ENCODE results near the gene IGF2BP2. TPM values are rescaled to one million over a fixed set of nuclear protein-coding genes. Genes with fewer than 3 reads are reported as not detected.

The IGF2BP2 gene
- total RNA-seq, 1 donor from 2014 or later = 65.1 TPM

DNA sequence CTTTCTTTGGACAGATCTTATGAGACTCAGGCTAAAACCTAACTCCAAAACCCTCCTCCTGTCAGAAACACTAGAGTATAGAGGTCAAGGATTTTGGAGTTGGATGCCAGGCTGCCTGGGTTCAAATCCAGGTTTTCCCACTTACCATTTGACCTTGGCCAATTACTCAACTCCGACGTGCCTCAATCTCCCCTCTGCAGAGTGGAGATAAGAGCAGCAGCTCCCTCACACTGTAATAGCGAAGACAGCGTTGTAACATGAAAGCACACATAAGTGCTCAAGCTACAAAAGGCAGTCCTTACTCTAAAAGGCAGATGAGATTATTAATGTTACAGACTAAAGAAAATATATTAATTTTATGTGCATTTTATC, 90.1 kb downstream of the IGF2BP2 start:
- DNase-seq (ENCODE audit: low read depth) = no peak

DNA sequence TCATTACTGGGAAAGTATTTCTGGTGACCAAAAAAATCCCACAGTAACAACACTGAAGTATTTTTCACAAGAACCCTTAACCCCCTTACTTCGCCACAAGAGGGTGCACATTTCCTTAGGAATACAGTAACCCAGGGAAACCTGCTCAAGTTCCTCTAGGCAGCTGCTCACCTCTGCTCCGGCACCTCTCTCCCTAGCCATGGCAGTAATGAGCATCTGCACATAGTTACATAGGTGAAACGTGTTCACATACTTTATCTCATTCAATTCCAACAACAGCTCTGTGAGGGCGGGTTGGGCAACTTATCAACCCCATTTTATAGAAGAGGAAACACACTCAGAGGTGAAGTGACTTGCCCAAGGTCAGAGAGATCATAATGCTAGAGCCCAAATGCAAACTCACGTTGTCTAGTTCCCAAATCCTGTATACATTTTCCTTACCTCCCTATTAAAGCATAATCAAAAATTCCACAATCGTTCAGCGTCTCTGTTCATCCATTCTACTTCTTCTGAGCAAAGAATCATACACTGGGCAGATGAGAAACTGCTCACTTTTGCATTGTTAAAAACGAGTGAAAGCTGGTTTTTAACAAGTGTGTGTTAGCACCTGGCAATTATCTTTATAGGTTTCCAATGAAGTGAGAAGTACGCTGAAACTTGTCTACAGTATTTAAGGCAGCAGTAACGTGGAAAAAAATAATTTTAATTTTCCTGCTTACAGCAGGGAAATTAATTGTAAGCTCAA, 90.7 kb downstream of the IGF2BP2 start:
- peak; percentile 91 for DNase-seq (ENCODE audit: low read depth)

DNA sequence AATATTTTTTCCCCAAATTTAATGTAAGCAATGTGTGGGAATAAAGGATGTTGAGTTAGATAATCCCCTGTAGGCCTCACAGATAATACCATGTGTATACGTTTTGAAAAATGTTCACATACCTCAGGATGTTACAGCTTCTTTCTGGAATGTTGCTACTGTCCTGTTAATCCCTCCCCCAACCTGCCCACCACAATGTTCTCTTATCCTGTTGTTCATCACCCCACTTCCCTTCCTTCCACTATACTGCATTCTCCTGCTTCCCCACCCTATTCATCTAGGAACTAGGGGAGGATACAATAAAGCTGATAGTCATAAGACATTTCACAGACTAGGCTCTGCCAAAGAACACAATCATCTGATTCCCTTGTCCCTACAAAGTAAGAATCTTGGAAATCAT, 92.1 kb downstream of the IGF2BP2 start:
- DNase-seq (ENCODE audit: low read depth) = peak; percentile 38

DNA sequence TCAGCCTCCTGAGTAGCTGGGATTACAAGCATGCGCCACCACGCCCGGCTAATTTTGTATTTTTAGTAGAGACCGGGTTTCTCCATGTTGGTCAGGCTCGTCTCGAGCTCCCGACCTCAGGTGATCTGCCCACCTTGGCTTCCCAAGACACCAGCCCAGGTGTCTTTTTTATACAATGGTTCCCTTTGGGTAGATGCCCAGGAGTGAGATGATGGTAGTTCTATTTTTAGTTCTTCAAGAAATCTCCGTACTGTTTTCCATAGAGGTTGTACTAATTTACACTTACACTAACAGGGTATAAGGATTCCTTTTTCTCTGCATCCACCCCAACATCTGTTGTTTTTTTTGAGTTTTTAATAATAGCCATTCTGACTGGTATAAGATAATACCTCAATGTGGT, 94.3 kb downstream of the IGF2BP2 start:
- DNase-seq (ENCODE audit: low read depth) = no peak

DNA sequence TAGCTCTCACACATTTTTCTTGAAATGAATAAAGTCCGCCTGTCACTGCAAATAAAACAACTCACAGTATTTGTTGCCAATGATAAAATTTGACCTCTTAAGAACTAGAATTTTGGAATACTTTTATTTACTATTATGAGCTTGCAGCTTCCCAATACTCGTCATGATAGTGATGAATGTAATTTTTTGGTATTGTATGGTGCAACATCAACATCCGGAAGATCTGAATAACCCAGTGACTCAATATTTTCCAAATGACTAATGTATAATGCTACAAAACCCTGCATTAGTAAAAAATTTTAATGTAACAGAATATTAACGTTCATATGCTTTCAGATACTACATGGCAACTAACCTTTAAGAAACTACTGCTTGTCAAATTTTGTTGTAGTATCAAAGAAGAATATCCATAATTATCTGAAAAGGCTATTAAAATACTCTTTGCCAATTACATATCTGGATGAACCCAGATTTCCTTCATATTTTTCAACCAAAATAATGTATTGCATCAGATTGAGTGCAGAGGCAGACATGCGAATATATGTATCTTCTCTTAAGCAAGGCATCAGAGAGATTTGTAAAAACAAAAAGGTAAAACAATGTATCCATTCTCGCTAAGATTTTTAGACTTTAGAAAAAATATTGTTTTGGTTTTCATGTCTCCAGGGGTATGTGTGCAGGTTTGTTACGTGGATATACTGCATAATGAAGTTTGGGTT, 95.3 kb downstream of the IGF2BP2 start:
- DNase-seq (ENCODE audit: low read depth) = no peak

DNA sequence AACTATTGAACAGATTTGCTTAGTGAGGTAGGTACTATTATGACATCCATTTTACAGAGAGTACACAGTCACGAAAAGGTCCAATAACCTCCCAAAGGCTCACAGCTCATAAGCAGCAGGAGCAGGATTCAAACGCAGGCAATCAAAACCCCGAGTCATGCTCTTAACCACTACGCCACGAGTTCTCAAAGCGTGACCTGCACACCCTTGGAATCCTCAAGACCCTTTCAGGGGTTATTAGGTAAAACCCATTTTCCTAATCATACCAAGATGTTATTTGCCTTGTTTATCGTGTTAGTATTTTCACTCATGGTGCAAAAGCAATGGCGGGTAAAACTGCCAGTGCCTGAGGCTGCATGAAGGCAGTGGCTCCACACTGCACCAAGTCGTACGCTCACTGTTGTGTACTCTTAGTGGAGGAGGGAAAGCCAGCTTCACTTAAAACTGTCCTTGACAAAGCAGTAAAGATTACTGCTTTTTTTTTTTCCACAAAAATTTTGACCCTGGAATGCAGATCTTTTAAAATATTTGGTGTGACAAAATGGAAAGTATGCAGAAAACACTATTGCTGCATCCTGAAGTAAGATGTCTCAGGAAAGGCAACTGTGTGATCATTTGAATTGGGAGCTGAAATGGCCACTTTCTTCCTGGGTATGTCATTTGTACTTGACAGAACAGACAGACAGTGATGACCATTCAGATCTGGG, 96.1 kb downstream of the IGF2BP2 start:
- no peak for DNase-seq (ENCODE audit: low read depth)

DNA sequence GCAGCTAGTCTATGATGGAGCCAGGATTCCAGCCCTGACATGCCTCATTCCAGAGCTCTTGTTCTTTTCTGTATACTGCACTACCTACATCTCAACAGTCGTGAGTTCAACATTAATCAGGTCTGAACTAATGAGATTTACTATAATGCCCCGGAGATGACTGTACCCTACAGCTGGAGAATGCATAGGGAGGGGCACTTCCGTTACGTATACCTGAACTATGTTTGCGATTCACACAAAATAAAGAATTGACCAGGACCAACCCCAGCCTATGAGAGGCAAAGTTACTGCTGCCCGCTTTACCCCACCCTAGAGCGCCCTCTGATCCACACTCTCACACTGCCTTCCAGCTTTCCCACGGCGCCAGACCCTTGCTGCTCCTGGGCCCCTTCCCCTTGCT, 97.0 kb downstream of the IGF2BP2 start:
- no peak for DNase-seq (ENCODE audit: low read depth)

DNA sequence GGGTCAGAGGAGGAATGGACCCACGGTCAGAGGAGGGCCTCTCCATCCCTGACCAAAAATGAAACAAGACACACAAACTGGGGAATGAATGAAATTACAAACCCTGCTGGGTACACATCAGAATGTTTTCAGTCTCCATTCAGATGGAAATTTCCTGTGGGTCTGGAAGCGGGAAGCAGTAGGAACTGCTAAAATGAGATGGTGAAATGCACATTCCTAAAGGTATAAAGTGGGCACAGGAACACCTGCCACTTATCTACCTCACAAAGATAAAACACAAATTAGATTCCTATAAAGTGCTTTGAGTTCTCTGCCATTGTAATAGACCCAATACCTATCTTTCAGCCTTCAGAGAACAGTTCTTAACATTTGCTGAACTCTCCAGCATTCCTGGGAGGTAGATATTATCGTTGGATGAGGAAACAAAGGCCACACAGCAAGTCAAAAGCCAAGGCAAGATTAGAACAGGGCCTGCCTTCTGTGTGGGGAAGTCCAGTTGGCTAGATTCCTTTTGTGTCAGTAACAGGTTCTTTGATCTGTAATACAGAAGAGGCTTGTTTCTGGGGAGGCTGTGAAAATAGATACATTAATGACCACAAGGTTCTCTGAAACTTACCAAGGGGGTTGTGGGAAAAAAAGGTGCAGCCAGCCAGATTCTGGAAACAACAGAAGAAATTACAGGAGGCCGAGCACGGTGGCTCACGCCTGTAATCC, 98.4 kb downstream of the IGF2BP2 start:
- DNase-seq (ENCODE audit: low read depth) = no peak

DNA sequence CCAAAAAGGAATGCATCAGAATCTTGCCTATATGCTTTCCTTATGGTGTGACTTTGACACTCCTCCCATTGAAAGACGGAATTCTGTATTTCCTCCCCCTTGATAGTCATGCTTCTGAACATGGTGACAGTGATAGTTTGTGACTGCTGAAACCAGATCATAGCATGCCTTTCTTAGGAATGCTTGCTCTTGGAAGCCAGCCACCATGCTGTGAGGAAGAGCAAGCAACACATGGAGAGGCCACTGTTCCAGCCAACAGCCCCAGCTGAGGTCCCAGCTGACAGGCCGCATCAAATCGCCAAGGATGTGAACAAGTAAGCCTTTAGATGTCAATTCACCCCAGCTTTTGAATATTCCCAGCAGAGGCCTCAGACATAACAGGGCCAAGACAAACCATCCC, 100.1 kb downstream of the IGF2BP2 start:
- DNase-seq (ENCODE audit: low read depth) = no peak

DNA sequence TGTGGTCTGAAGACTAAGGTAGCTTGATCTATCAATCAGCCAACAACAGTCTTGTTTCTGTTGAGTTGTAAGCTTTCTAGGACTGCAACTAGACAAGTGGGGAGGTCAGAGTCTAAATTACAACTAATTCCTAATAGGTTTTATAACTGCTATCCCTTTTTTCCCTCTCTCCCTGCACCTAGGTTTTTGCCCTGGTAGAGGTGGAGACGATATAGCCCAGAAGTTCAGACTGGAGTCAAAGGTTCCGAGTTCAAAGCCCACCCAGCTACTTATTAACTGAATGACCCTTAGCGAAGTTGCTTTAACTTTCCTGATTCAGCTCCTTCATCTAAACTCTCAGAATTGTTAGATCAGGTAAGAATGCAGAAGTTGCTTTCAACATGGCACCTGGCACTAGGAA, 100.6 kb downstream of the IGF2BP2 start:
- DNase-seq (ENCODE audit: low read depth) = no peak

DNA sequence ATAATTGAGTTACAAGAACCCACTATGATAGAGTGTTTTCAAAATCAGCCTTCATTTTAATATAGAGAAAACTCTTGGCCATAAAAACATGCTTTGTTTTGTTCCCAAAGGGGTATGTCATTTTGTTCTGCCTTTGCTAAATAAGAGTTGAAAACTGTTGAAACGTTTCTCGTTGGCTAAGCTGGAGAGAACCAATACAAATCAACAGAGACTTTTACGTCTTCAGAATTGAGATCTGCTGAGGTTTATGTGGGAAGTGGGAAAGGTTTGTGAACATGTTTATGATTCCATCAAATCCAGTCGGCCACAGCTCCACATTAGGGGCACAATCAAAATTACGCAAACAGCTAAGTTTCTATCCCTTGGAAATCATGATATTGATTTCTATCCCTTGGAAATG, 102.0 kb downstream of the IGF2BP2 start:
- DNase-seq (ENCODE audit: low read depth) = no peak

DNA sequence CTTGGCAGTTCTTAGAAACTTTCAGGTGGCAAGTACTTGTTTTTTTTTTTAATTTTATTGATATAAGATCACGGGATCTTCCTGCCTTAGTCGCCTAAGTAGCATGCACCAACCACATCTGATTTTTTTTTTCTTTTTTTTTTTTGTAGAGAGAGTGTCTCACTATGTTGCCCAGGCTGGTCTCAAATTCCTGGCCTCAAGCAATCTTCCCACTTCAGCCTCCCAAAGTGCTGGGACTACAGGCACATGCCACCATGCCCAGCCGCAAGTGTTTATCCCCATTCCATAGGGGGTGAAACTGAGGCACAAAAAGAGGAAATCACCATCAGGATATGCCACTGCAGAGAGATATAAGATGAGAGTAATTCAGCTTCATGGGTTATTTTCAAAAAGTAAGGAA, 102.9 kb downstream of the IGF2BP2 start:
- DNase-seq (ENCODE audit: low read depth) = no peak

DNA sequence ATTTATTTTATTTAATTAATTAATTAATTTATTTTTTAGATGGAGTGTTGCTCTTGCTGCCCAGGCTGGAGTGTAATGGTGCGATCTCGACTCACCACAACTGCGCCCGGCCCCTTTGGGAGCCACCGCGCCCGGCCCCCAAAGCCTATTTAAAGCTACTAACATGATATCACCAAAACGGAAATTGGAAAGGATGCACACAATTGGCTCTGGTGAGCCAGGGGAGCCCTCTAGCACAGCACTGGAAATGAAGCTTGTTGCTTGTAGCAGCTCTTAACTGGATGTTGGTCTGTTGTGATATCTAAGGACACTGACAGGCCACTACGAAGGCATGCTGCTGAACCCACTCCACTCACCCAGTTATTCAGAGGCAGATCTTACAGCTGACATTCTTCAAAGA, 104.5 kb downstream of the IGF2BP2 start:
- DNase-seq (ENCODE audit: low read depth) = no peak

DNA sequence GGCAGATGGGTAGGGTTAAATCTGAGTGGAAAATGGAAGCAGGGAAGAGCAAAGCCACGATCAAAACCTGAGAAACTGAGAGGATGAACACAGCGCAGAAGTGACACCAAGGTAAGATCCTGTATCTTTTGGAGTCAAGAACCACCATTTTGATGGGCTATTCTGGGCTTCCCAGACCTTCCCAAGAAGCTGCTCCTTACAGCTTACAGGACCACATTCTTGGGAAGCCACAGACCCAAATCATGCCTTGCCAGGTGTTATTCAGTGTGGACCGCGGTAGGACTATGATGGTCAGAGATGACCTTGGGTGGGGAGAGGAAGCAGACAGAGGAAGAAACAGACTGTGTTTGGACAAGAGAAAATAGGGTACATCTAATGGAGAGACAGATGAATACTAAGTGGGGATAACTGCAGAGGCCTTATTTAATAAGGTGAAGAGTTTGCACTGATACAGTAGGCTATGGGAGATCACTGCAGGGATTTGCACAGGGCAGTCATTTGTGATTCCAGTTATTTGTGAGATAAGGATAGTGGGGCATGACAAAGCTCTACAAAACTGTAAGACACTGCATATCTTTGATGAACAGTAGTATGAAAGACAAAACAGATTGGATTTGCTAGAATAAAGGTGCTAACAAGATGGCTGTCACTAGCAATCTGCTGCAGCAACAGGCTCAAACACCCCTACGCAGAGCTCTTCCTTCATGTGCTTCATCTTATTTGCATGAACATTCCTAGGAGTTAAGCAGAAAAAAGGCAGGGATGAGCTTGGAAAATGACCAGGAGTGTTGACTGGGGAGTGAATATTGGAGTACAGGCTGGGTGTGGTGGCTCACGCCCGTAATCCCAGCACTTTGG, 105.9 kb downstream of the IGF2BP2 start:
- no peak for DNase-seq (ENCODE audit: low read depth)

DNA sequence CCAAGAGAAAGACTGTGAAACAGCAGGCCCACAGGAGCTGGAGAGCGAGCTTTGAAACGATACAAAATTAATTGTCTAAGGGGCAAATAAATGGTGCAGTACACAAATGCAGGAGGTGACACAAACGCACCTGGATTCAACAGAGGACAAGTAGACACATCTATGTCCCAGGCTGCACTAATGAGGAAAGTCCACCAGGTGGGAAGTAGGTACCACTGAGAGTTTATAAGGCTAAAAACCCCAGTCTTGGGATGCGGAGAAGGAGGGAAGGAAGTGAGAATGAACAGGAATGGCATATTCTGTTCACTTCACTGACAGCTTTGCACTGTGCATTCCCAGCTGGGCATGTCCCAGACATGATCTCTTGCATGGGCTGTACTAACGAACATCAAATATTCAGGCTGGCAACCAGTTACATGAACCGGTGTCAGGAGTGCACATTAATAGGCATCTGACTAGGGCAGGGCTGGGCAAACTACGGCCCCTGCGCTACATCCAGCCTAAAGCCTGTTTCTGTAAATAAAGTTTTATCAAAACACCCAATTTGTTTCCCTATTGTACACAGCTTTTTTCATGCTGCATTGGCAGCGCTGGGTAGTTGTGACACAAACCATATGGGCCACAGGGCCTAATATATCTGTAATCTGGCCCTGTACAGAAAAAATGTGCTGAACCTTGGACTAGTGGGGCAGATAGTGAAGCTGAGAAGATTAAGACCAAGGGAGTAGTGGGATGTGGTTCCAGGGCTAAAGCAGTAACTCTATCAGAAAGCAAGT, 107.0 kb downstream of the IGF2BP2 start:
- no peak for DNase-seq (ENCODE audit: low read depth)

DNA sequence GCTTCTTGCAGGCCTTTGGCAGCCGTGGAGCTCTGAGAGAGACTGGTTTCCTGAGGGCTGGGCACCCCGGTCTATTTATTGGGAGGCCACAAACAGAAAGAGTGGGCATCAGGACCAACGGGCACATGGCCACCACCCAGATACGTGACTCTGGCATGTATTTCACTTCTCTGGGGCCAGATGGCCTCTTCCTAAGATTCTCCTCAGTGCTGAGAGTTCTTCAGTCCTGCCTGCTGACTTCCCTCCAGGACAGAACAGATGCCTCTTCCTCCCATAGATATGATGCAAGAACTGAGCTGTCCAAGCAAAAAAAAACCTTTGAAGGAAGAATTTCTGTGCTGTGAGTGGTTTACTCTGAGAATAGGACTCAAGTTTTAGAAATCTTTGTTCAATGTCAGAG, 107.7 kb downstream of the IGF2BP2 start:
- DNase-seq (ENCODE audit: low read depth) = peak; percentile 78

DNA sequence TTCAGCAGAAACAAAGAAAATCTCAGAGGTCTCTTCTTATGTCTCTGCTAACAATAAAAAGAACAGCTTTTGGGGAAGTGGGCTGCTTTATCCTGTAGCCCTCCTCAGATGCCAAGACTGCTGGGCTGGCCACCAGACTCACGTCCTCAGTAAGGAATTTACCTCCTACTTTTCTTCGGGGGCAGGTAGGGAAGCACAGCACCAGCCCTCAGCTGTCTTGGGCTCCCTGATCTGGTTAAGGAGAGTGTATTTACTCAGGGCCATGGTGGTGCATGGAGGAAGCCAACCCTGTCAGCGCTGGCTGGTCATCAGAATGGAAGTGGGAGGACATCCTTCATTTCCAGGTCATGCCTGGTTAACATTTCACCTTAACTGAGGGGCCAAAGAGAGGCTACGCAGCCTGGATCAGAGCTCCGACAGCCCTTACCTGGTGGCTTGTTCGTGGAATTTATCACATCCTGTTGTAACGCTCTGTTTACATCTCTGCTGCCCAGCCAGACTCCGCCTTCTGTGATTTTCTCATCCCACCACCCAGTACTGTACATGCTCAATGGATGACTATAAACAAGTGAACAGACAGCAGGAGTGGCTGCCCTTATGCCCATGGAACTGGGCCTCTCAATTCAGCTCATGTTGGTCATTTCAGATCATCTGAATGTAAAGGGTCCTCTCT, 108.3 kb downstream of the IGF2BP2 start:
- DNase-seq (ENCODE audit: low read depth) = peak; percentile 40

DNA sequence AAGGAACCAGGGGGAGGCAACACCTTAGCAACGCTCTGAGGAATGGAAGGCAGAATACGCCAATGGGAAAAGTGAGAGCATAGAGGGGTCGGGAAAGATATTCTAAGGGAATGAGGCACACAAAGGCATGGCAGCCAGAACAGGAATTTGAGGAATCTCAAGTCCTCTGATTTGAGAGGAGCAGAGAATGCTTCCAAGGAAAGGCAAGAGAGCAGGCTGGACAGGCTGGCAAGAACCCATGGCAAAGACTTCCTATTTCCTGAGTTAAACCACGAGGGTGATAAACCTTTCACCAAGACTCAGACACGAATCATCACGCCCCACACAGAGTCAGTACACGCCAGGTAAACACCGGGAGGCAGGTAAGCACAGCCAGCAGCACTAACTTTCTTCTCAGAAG, 109.8 kb downstream of the IGF2BP2 start:
- peak; percentile 52 for DNase-seq (ENCODE audit: low read depth)

DNA sequence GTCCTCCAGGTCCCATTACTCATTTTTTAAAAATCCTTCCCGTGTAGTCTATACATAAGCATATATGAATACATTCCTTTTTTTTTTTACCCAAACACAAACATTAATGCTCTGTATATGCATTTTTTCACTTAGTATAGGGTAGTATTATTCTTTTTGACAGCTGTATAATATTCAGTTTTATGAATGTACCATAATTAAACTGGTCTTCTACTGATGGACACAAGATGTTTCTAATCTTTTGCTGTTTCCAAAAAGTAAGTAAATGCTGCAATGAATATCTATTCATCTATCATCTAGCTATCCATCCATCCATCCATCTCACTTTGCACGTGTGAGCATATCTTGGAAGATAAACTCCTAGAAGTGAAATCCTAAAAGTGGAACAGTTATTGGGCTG, 110.8 kb downstream of the IGF2BP2 start:
- no peak for DNase-seq (ENCODE audit: low read depth)

DNA sequence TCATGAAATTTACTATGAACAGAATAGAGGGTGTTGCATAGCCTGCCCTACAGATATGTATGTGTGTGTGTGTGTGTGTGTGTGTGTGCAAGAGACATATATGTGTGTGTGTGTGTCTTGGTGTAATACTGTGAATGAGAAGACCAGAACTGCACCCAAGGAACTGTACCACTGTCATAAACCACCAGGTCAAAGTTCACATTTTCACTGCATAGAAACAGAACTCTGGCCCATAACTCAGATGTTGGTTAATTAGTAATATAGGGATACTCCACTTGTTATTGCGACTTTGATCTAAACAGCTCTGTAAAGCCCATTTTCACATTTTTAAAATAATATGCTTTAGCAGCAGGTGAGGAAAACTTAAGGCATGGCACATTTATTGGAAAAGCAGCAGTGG, 111.8 kb downstream of the IGF2BP2 start:
- DNase-seq (ENCODE audit: low read depth) = peak; percentile 30
